Pancreas (tissue), 10 donors: ENCODE results near the gene HABP4. TPM values are rescaled to one million over a fixed set of nuclear protein-coding genes. Genes with fewer than 3 reads are reported as not detected.

Experiments
- ATAC-seq, 4 donors: fragments of 200-7000 bp; cut with Tn5 transposase; one replicate each; pipeline versions ENCODE4 v1.8.0 to v1.9.1; 2020; ENCODE audit warnings: mild to moderate bottlenecking in 4 of 4, moderate library complexity in 4 of 4
- DNase-seq, 6 donors: peaks; one replicate each; pipeline ENCODE4 v3.0.0-alpha.2; 2020
- FAIRE-seq: peaks from 2 replicates; lab custom pipeline; 2012; peaks lifted over from hg19 to GRCh38; lab: Jason Lieb, UNC
- H3K27ac ChIP-seq, 4 donors: fragments of 200-600 bp; sonication (generic); 1 replicate in 3 of 4; 2 replicates in 1 of 4; pipeline versions ENCODE4 v1.5.0 to v1.8.0; 2020
- H3K27me3 ChIP-seq, 4 donors: fragments of 200-600 bp; one replicate each; pipeline ENCODE4 v1.8.0; 2021
- H3K36me3 ChIP-seq, 3 donors: fragments of 200-600 bp; sonication (generic) in 1 of 3; one replicate each; pipeline versions ENCODE4 v1.5.0 to v1.8.0; 2020 to 2021
- H3K4me1 ChIP-seq, 3 donors: fragments of 200-600 bp; one replicate each; pipeline ENCODE4 v1.8.0; 2021
- H3K4me3 ChIP-seq, 4 donors: fragments of 200-600 bp; sonication (generic) in 2 of 4; one replicate each; pipeline versions ENCODE4 v1.5.0 to v1.8.0; 2020 to 2021
- H3K9me3 ChIP-seq, 4 donors: fragments of 200-600 bp; one replicate each; pipeline ENCODE4 v1.8.0; 2021
- WGBS, 2 donors: extraction: QIAGEN DNeasy Blood & Tissue Kit; methylation state at CpG; one replicate each; pipeline ENCODE4 v1.1.7; 2013; 5-methylcytosine and 5-hydroxymethylcytosine counted together
- intact Hi-C, 3 donors: fragments of 100-400 bp; cut with DNase I; formaldehyde crosslinking; loops; one replicate each; pipeline versions ENCODE4 v1.11.1 to v1.14.2; 2022
- polyA plus RNA-seq, 2 donors: library from polyadenylated mRNA; stranded (reverse); fragments of 200-250 nt; gene quantifications; one replicate each; pipeline ENCODE4 v1.2.3, GENCODE V29; 2013
- total RNA-seq, 6 donors: library from RNA; stranded (reverse); fragmentation: NEBNext Ultra II Directional in 4 of 6; extraction: Animal tissue kit (Norgen Biotek cat#: 25700) in 4 of 6; gene quantifications; one replicate each; pipeline versions ENCODE4 v1.2.1 to v1.2.4, GENCODE V29; 2021 to 2023
- TF ChIP-seq, protein P1 (sequence below), 4 donors: fragments of 200-600 bp; sonication (generic) in 3 of 4; IDR thresholded peaks; one replicate each; pipeline versions ENCODE4 v1.5.0 to v1.8.0; 2021; ENCODE audit warnings: antibody characterized with exemption in 4 of 4
- donor health status: healthy with polysubstance abuse.
- donor health status: DM: no; HTN: no; CAD: no; lungs with moderate emphysema.
- donor health status: DM: no; HTN: no; CAD: no.
- donor health status: control.
- donor health status: control.
- donor health status: Bipolar disorder and iron deficiency.
- donor health status: DM: yes; HTN: yes; CAD: no.
- donor health status: DM: no; HTN: no; CAD: no.
- donor health status: DM: no; HTN: no; CAD: no.
- donor health status: DM: yes; HTN: yes; CAD: no.

Gene HABP4
- total and polyA plus RNA-seq, 8 donors, result 2.8 to 13.0 (median 4.0) TPM

DNA sequence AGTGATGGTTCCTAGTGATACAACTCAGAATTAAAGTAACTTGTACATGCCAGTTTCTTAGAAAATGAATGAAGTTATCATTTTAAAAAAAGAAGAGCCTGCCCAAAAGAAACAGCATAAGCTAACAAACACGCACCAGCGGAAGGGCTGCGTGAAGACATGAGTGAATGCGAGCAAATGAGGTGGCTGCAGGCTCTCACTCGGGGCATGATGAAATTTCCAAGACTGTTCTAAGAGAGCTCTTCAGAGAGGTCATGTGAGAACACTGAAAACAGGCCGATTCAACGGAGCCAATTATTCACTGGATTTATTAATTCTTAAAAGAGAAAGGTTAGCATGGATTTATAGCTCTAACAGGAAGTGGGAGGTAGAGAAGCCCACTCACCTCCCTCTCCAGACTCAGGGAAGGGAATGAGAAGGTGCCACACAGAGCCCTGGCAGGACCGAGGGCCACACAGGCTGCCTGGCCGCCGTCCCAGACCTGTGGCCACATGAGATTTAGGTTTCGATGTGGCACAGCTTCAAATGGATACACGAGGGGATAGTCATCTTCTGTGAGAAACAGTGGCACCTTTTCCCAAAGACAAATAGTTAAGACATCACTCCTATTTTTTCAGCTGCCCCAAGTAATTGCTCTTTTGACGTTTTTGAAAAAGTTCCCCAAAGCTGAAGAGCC is 55.5 kb downstream of the HABP4 start:
- Histone ChIP-seq H3K4me1 (no peaks in the 10 kb centered on the region), H3K27ac (no peak overlapping the region), H3K4me3 (no peak overlapping the region), H3K27me3 (no peaks in the 10 kb centered on the region), H3K36me3 (peaks cover 0 to 7% (median 0%) of the 10 kb centered on the region in 3 donors), H3K9me3 (no peaks in the 10 kb centered on the region)
- DNase-seq, result no peak
- ATAC-seq, result no peak
- no peak for FAIRE-seq
- TF ChIP-seq, protein P1, sequence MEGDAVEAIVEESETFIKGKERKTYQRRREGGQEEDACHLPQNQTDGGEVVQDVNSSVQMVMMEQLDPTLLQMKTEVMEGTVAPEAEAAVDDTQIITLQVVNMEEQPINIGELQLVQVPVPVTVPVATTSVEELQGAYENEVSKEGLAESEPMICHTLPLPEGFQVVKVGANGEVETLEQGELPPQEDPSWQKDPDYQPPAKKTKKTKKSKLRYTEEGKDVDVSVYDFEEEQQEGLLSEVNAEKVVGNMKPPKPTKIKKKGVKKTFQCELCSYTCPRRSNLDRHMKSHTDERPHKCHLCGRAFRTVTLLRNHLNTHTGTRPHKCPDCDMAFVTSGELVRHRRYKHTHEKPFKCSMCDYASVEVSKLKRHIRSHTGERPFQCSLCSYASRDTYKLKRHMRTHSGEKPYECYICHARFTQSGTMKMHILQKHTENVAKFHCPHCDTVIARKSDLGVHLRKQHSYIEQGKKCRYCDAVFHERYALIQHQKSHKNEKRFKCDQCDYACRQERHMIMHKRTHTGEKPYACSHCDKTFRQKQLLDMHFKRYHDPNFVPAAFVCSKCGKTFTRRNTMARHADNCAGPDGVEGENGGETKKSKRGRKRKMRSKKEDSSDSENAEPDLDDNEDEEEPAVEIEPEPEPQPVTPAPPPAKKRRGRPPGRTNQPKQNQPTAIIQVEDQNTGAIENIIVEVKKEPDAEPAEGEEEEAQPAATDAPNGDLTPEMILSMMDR (IDR thresholded peaks at IDR 0.05), result no peak
- intact Hi-C loops, result no loop called here
- 86 to 87% methylated on average over 13 of the region's 13 CpGs for WGBS, 2 donors

- intact Hi-C loops, result no loop called here
- Histone ChIP-seq H3K9me3 (no peaks in the 10 kb centered on the region), H3K27me3 (no peaks in the 10 kb centered on the region), H3K27ac (no peak overlapping the region), H3K4me1 (no peaks in the 10 kb centered on the region), H3K36me3 (peaks cover 0 to 7% (median 0%) of the 10 kb centered on the region in 3 donors), H3K4me3 (no peak overlapping the region)
- ATAC-seq (no peak), DNase-seq (no peak), FAIRE-seq (no peak)
- WGBS, 2 donors, result 86% methylated on average over 14 of the region's 14 CpGs
- TF ChIP-seq, protein P1 (IDR thresholded peaks at IDR 0.05), result no peak
Observed at GRCh38 chr9:96508227-96508940, 58.4 kb downstream of the HABP4 start.

DNA sequence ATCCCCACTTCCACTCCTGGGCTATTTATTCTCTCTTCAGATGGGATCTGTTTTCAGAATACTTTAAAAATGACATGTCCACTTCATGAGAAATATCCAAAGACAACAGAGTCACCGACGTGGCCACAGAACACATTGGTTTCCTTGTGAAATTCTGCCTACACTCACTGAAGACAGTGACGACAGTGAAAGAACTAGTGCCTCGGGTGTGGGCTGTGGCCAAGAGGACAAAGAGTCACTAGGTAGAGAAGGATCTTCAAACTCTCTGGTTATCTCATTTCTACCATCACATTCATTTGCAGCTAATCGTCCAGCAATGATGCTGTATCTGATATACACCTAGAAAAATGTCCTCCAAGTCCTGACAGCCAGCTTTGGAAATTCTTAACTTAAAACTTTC is 59.1 kb downstream of the HABP4 start:
- Histone ChIP-seq H3K4me3 (no peak overlapping the region), H3K9me3 (no peaks in the 10 kb centered on the region), H3K27ac (no peak overlapping the region), H3K27me3 (no peaks in the 10 kb centered on the region), H3K4me1 (no peaks in the 10 kb centered on the region), H3K36me3 (peaks cover 0 to 7% (median 0%) of the 10 kb centered on the region in 3 donors)
- no peak for ATAC-seq
- intact Hi-C loops, result no loop called here
- FAIRE-seq, result no peak
- 89 to 92% methylated on average over 5 of the region's 5 CpGs for WGBS, 2 donors
- DNase-seq, result no peak
- TF ChIP-seq, protein P1 (IDR thresholded peaks at IDR 0.05), result no peak

DNA sequence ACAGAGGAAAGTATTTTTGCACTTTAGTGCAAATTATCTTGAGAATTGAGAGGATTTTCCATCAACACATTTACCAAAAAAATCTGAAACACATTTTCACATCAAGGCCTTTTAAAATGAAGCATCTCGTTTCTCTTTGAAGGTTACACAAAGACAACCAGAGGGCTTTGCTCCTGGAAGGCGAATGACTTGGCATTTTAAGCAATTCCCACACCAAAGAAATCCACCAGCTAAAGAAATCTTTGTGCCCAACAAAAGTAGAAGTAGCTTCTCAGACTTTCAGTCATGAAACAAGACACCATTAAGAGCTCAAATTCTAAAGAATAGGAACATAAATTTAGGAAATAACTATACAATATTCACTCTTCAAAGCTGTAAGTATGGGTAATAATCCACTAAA is 59.9 kb downstream of the HABP4 start:
- TF ChIP-seq, protein P1 (IDR thresholded peaks at IDR 0.05), result no peak
- intact Hi-C loops, result no loop called here
- no peaks in the 10 kb centered on the region for H3K9me3 ChIP-seq
- ATAC-seq (no peak), DNase-seq (no peak), FAIRE-seq (no peak)
- WGBS, 2 donors, result 70 to 75% methylated on average over 2 of the region's 2 CpGs
- H3K36me3 ChIP-seq, result peaks cover 0 to 12% (median 0%) of the 10 kb centered on the region in 3 donors
- no peak overlapping the region for H3K4me3 ChIP-seq
- H3K27me3 ChIP-seq, result no peaks in the 10 kb centered on the region
- H3K27ac ChIP-seq, result no peak overlapping the region
- H3K4me1 ChIP-seq, result no peaks in the 10 kb centered on the region

GRCh38 chr9:96510258-96510657 is 60.3 kb downstream of the HABP4 start:
- no peak for DNase-seq
- Histone ChIP-seq H3K27ac (no peak overlapping the region), H3K4me3 (no peak overlapping the region), H3K27me3 (no peaks in the 10 kb centered on the region), H3K4me1 (no peaks in the 10 kb centered on the region), H3K9me3 (no peaks in the 10 kb centered on the region), H3K36me3 (peaks cover 0 to 16% (median 0%) of the 10 kb centered on the region in 3 donors)
- intact Hi-C loops, result no loop called here
- ATAC-seq, result no peak
- WGBS, 2 donors, result 82 to 83% methylated on average over 3 to 4 of the region's 4 CpGs
- FAIRE-seq, result no peak
- TF ChIP-seq, protein P1 (IDR thresholded peaks at IDR 0.05), result no peak
